Suprapubic skin (tissue), 4 donors: Measurements from ENCODE around the gene SACS.

ENCODE experiments used
- CTCF ChIP-seq, 2 donors: fragments of 200-600 bp in 1 of 2; fragments of 450-650 bp in 1 of 2; sonication (generic) in 1 of 2; IDR thresholded peaks; one replicate each; pipeline ENCODE4 v1.5.1; 2016 to 2019; ENCODE audit warnings: antibody characterized with exemption in 2 of 2, mild to moderate bottlenecking in 1 of 2, moderate library complexity in 1 of 2
- EP300 ChIP-seq: sonication (generic); formaldehyde crosslinking; IDR thresholded peaks from one replicate; pipeline ENCODE4 v1.6.1; 2017; ENCODE audit warnings: antibody characterized with exemption
- POLR2A ChIP-seq, 2 donors: fragments of 450-650 bp; IDR thresholded peaks; one replicate each; pipeline ENCODE4 v1.6.1; 2017; ENCODE audit warnings: antibody characterized with exemption in 2 of 2, mild to moderate bottlenecking in 2 of 2, moderate library complexity in 2 of 2
- POLR2AphosphoS5 ChIP-seq, 3 donors: sonication (generic); formaldehyde crosslinking; IDR thresholded peaks; one replicate each; pipeline ENCODE4 v1.6.1; 2017; ENCODE audit warnings: antibody characterized with exemption in 3 of 3

GRCh38 chr13:23473221-23473620 lies 39.7 kb upstream of the SACS start:
- no peak for TF ChIP-seq CTCF (IDR thresholded peaks at IDR 0.05)
- no peak for TF ChIP-seq EP300
- TF ChIP-seq POLR2AphosphoS5 (IDR thresholded peaks at IDR 0.05) = no peak
- TF ChIP-seq POLR2A (IDR thresholded peaks at IDR 0.05) = no peak
